Ascending aorta (tissue), 2 donors: ENCODE data around the gene KNDC1. TPM values are rescaled to one million over a fixed set of nuclear protein-coding genes. Genes with fewer than 3 reads are reported as not detected.
"Not testable (repeated sequence)": the region's sequence is repeated elsewhere in the genome, so short reads cannot be mapped to it uniquely, and the experiment has no call there.

Experiments used
- DNase-seq, 2 donors: peaks; one replicate each; pipeline ENCODE4 v3.0.0-alpha.2; 2019; ENCODE audit warnings: low spot score in 2 of 2
- H3K27ac ChIP-seq, 2 donors: fragments of 200-600 bp; sonication (generic); one replicate each; pipeline ENCODE4 v1.5.1; 2016 to 2017; ENCODE audit warnings: mild to moderate bottlenecking in 1 of 2
- H3K27me3 ChIP-seq: fragments of 200-600 bp; sonication (generic); one replicate; pipeline ENCODE4 v1.5.1; 2017
- H3K36me3 ChIP-seq, 2 donors: fragments of 200-600 bp; sonication (generic); one replicate each; pipeline ENCODE4 v1.5.1; 2016
- H3K4me1 ChIP-seq, 2 donors: fragments of 200-600 bp; sonication (generic); one replicate each; pipeline ENCODE4 v1.5.1; 2016 to 2017; ENCODE audit warnings: mild to moderate bottlenecking in 1 of 2
- H3K4me3 ChIP-seq, 2 donors: fragments of 200-600 bp; sonication (generic); one replicate each; pipeline ENCODE4 v1.5.1; 2016 to 2017; ENCODE audit warnings: mild to moderate bottlenecking in 1 of 2
- H3K9me3 ChIP-seq, 2 donors: fragments of 200-600 bp; sonication (generic); one replicate each; pipeline ENCODE4 v1.5.1; 2016
- CTCF ChIP-seq, 3 experiments: fragments of 200-600 bp in 2 of 3; fragments of 450-650 bp in 1 of 3; sonication (generic) in 2 of 3; IDR thresholded peaks; one replicate each; pipeline ENCODE4 v1.5.1; 2016 to 2019; ENCODE audit warnings: antibody characterized with exemption in 3 of 3, mild to moderate bottlenecking in 1 of 3, moderate library complexity in 1 of 3
- intact Hi-C: fragments of 100-400 bp; cut with DNase I; formaldehyde crosslinking; loops from one replicate; pipeline ENCODE4 v1.15.1; 2023
- total RNA-seq: library from RNA; depleted of rRNA; stranded (reverse); fragments of >200 nt; gene quantifications from one replicate; pipeline ENCODE4 v1.1.0, GENCODE V29; 2016

KNDC1 gene
- total RNA-seq, 1 donor from 2014 or later: 0.21 TPM

- intact Hi-C loops: no loop called here
- Histone ChIP-seq H3K27ac (no peak overlapping the region), H3K36me3 (no peaks in the 10 kb centered on the region), H3K4me3 (peak overlapping the region in 1 of 2 donors; percentile 35), H3K9me3 (no peaks in the 10 kb centered on the region), H3K4me1 (no peaks in the 10 kb centered on the region), H3K27me3 (peaks cover 3% of the 10 kb centered on the region)
- TF ChIP-seq CTCF (IDR thresholded peaks at IDR 0.05): no peak
- DNase-seq: no peak
Observed at GRCh38 chr10:133230387-133231195, 70.6 kb downstream of the KNDC1 start.

- no peak for TF ChIP-seq CTCF (IDR thresholded peaks at IDR 0.05)
- no peak overlapping the region for H3K4me3 ChIP-seq
- DNase-seq: no peak
Observed at GRCh38 chr10:133231244-133231945, 71.4 kb downstream of the KNDC1 start.

GRCh38 chr10:133231946-133232574 lies 72.0 kb downstream of the KNDC1 start:
- Histone ChIP-seq H3K4me1 (peaks cover 0 to 3% of the 10 kb centered on the region in 2 donors), H3K36me3 (no peaks in the 10 kb centered on the region), H3K4me3 (no peak overlapping the region), H3K9me3 (no peaks in the 10 kb centered on the region), H3K27me3 (peaks cover 15% of the 10 kb centered on the region), H3K27ac (no peak overlapping the region)
- DNase-seq: no peak
- intact Hi-C loops: no loop called here
- TF ChIP-seq CTCF (IDR thresholded peaks at IDR 0.05): no peak

More at GRCh38 chr10:133231244-133231945, 71.4 kb downstream of the KNDC1 start:
- no peaks in the 10 kb centered on the region for H3K36me3 ChIP-seq
- intact Hi-C loops: no loop called here
- peaks cover 8% of the 10 kb centered on the region for H3K27me3 ChIP-seq
- no peaks in the 10 kb centered on the region for H3K9me3 ChIP-seq
- no peaks in the 10 kb centered on the region for H3K4me1 ChIP-seq
- no peak overlapping the region for H3K27ac ChIP-seq

GRCh38 chr10:133234796-133235195 lies 74.8 kb downstream of the KNDC1 start:
- H3K9me3 ChIP-seq, DNase-seq, H3K4me3 ChIP-seq, H3K36me3 ChIP-seq, intact Hi-C loops, H3K4me1 ChIP-seq, H3K27ac ChIP-seq: not testable (repeated sequence)
- H3K27me3 ChIP-seq: peaks cover 19% of the 10 kb centered on the region

GRCh38 chr10:133235265-133235855 lies 75.3 kb downstream of the KNDC1 start:
- H3K27ac ChIP-seq: peak overlapping the region; percentile 8 to 49
- no peaks in the 10 kb centered on the region for H3K36me3 ChIP-seq
- no peak for DNase-seq
- no peaks in the 10 kb centered on the region for H3K9me3 ChIP-seq
- TF ChIP-seq CTCF (IDR thresholded peaks at IDR 0.05): no peak
- intact Hi-C loops: no loop called here
- peaks cover 0 to 3% of the 10 kb centered on the region in 2 donors for H3K4me1 ChIP-seq
- H3K27me3 ChIP-seq: peaks cover 19% of the 10 kb centered on the region
- peak overlapping the region in 1 of 2 donors; percentile 56 for H3K4me3 ChIP-seq
